Non-pigmented ciliary epithelial cell (primary cell): Measurements from ENCODE around the gene PDGFB.

Source experiments
- DNase-seq: peaks from one replicate; pipeline ENCODE4 v3.0.0-alpha.2; 2010; ENCODE audit warnings: low read depth

PDGFB gene

DNA sequence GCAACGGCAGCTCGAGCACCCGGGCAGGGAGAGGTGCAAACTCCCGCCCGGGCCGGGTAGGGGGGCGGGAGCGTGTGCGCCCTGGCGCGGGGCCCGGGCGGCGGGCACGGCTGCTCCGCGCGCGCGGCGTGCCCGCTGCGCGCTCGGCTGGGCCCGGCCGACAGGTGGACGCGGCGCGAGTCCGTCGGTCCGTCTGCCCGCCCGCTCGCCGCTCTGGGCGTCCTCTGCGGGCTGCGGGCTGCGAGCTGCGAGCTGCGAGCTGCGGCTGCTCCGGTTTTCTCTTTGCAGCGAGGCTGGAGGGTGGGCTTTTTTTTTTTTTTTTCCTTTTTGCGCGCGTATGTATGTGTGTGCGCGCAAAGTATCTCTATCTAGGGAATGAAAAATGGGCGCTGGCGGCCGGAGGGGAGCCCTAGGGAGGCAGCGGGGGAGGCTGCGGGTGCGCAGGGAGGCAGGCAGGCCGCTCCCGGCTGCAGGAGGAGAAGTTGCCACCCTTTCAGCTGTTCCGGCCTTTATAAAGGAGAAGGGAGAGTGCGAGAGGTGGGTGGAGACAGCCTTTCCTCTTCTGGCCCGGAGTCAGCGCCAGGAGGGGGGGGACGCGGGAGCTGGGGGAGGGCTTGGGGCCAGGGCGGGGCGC is at the start of gene PDGFB:
TSS of gene PDGFB (minus strand) at position 487 of the 634 bp plus-strand sequence. CDS start 1,019 bp downstream, outside the sequence.
- no peak for DNase-seq

GRCh38 chr22:39293766-39294368 is 49.1 kb upstream of the PDGFB start:
- DNase-seq: no peak

- peak; percentile 86 for DNase-seq
These were observed 47.8 kb upstream of the PDGFB start for GRCh38 chr22:39292561-39293074.

DNA sequence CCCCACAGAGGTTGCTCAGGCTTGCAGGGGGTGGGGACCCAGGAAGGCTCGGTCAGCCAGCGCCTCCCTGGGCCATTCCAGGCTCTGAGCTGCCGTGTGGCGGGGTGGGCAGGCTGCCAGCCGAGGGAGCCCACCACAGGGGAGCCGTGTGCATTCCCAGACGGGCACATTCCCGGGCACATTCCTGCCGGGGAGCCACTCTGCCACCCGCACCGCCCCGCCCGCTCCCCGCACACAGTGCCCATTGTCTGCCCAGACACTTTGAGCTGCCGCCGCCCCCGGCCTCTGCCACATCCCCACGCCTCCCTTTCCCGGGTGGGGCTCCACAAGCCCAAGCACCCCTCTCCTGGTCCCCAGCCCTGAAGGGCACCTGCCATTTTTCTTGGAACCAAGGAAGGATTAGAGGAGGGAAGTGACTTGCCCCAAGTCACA is 47.3 kb upstream of the PDGFB start:
- no peak for DNase-seq

DNA sequence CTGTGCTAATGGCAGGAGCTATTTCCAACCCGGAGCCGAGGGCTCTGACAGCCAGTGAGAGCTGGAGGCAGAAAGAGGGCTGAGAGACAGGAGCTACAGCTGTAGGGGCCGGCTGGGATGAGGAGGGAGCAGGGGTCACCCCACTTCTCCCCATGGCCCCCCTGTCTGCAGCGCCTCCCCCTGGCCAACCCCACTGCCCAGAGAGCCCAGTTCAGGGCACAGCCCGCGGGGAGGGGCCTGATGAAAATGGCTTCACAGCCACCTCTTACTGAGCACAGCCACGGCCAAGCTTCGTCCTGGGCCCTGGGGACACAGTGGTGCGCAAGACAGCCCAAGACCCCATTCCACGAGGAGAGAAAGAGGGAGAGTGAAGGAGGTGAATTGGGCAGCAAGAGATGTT is 46.7 kb upstream of the PDGFB start:
- DNase-seq: no peak

- no peak for DNase-seq
These were observed 46.0 kb upstream of the PDGFB start for GRCh38 chr22:39290724-39291161.

GRCh38 chr22:39289975-39290720 is 45.4 kb upstream of the PDGFB start:
- no peak for DNase-seq

DNA sequence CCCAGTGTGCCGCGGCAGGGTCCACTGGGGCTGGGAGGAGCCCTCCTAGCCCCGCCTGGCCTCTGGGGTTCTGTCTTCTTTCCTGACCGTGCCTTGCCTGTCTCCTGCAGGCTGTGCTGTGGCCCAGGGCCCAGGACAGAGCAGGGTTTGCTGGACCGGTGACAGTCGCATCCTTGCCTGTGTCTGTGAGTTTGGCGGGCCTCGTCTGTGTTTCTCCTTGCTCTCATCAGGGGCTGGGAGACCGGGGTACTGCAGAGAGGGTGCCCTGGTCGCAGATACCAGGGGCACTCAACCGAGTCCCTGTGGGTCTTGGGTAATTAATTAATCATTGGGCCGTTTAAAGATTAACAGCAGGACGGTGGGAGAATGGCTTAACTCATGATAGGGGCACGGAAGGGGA is 44.8 kb upstream of the PDGFB start:
- DNase-seq: no peak

DNA sequence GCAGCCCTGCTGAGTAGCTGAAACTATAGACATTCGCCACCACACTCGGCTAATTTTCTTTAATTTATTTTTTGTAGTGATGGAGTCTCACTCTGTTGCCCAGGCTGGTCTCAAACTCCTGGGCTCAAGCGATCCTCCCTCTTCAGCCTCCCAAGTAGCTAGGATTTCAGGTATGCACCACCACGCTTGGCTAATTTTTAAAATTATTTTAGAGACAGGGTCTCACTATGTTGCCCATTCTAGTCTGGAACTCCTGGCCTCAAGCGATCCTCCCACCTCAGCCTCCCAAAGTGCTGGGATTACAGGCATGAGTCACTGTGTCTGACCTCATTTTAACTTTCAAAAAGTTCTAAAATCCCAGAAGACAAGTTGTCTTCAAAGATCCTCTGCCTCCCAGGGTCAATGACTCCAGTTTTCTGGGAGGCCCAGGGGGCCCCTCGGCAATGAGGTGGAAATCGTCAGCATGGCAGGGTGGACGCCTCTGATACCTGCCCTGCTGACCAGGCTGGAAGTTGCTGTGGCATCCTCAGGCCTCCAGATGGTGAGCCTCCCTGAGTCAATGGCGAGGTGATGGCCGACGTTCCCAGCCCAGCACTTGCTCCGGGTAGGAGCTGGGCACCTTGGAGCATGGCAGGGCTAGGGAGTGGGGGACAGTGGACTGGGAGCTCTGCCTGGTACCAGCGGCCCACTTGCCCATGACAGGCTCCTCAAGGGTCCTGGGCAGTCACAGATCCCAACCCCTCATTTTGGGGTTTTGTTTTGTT is 43.5 kb upstream of the PDGFB start:
- no peak for DNase-seq

- no peak for DNase-seq
These were observed 42.4 kb upstream of the PDGFB start for GRCh38 chr22:39287076-39287725.

DNA sequence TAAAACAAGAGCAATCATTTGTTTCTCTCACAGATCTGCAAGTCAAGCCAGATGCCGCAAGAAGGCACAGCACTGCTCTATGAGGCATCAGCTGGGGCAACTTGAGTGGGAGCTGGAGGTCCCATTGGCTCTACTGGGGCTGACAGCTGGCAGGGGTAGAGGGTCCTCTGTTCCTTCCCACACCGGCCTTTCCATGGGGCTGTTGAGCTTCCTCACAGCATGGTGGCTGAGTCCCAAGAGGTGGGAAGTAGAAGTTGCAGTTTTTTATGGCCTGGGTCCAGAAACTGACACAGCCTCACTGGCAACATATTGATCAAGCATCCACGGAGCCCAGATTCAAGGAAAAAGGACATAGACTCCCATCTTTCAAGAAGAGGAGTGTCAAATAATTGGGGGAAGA is 40.2 kb upstream of the PDGFB start:
- DNase-seq: no peak

- no peak for DNase-seq
These were observed 39.6 kb upstream of the PDGFB start for GRCh38 chr22:39284142-39284980.

- DNase-seq: no peak
These were observed 38.8 kb upstream of the PDGFB start for GRCh38 chr22:39283322-39284141.

DNA sequence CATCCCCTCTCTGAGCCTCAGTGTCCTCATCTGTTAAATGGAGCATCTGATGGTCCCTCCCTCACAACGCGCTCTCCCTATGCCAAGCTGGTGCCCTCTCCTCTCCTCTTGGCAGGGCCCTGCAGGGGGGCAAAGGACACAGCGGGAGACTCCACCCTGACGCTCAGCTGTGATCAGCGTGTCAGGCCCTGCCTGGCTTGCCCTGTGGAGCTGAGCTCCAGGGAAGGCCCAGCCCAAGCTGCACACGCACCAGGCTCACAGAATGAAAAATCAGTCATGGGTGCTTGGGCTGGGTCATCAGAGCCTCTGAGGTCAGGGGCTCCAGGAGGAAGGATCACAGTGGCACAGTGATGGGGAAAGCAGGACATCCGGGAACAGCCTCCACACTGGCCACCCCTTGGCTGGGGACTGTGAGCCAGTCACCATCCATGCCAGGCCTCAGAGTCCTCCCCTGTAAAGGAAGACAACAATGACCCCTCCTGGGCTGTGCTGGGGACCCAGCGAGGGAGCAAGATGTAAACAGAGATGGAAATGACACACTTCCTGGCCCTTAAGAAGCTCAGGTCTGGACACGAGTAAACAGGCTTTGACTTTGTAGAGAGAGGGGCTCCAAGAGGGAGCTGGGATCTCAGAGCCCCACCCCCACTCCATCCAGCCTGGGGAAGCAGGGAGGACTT is 38.0 kb upstream of the PDGFB start:
- no peak for DNase-seq

DNA sequence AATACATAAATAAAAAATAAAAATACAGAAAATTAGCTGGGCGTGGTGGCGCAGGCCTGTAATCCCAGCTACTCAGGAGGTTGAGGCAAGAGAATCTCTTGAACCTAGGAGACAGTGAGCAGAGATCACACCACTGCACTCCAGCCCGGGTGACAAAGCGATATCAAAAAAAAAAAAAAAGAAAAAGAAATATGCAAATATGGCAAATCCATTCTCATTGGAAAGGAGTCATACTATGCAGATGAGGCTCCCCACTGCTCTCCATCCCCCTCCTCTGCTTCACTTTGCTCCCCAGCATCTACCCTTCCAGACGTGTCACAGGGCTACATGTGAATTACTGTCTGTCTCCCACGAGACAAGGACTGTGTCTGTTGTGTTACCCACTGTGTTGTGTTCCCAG is 36.3 kb upstream of the PDGFB start:
- DNase-seq: no peak

DNA sequence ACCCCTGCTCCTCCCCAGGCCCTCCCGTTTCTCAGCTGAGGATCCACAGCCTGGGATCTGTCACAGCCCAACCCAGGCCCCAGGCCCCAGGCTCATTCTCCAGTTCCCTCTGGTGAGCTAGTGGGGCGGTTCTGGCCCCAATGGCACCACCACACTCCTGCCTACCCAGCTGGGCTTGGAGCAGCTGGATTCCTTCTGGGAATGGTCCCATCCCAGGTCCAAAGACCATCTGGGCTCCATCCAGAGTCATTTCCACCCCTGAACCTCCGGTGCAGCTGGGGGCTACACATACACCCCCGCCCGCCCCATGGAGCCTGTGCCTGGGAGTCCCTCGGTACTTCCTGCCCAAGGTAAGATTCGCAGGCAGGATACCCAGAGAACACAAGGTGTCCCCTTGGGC is 35.5 kb upstream of the PDGFB start:
- no peak for DNase-seq

DNA sequence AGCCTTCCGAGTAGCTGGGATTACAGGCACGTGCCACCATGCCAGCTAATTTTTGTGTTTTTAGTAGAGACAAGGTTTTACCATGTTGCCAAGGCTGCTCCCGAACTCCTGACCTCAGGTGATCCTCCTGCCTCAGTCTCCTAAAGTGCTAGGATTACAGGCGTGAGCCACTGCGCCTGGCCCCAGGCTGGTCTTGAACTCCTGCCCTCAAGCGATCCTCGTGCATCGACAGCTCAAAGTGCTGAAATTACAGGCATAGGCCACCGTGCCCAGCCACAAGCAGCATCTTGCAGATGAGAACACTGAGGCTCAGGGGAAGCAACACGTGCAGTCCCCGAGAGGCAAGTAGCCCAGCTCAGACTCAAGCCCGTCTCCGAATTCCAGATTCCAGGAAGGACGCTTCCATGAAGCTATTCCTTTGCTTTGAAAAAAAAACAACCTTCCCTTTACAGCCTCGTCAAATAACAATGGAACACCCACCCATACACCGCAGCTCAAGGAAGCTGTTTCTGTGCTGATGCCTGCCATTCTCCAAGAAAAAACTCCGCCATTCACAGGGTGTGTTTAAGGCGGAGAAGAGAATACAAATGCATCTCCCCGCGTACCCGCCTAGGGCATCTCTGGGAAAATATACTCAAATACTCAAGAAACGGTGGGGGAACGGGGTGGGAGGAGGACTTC is 34.5 kb upstream of the PDGFB start:
- no peak for DNase-seq

- no peak for DNase-seq
These were observed 33.3 kb upstream of the PDGFB start for GRCh38 chr22:39278040-39278439.

GRCh38 chr22:39277142-39277607 is 32.4 kb upstream of the PDGFB start:
- peak; percentile 54 for DNase-seq
